ENCODE data around the gene SLC2A8.
A peak's percentile ranks its signal among the peaks of the same experiment; 100 is the strongest.

DNA sequence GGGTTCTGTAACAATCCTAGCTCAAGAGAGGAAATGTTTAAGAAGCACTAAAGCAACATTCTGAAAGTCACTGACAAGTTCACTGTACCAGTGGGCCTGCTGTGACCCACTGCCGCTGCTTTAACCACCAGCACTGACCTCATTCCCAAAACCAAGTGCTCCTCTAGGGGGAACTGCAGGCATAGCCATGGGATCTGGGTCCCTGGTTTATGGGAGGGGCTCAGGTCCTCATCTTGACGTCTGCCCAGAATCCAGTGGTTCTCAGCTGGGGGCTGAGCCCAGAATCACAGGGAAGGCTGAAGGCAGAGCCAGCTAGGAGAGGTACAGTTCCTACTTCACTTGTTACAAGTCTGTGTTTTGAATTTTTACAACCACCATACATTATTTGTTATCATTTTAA lies 36.1 kb upstream of the SLC2A8 start:
- TF ChIP-seq POLR2A (IDR thresholded peaks at IDR 0.05), result no peak
- TF ChIP-seq, protein P1, sequence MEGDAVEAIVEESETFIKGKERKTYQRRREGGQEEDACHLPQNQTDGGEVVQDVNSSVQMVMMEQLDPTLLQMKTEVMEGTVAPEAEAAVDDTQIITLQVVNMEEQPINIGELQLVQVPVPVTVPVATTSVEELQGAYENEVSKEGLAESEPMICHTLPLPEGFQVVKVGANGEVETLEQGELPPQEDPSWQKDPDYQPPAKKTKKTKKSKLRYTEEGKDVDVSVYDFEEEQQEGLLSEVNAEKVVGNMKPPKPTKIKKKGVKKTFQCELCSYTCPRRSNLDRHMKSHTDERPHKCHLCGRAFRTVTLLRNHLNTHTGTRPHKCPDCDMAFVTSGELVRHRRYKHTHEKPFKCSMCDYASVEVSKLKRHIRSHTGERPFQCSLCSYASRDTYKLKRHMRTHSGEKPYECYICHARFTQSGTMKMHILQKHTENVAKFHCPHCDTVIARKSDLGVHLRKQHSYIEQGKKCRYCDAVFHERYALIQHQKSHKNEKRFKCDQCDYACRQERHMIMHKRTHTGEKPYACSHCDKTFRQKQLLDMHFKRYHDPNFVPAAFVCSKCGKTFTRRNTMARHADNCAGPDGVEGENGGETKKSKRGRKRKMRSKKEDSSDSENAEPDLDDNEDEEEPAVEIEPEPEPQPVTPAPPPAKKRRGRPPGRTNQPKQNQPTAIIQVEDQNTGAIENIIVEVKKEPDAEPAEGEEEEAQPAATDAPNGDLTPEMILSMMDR (IDR thresholded peaks at IDR 0.05), result peak in 1 of 5 experiments; percentile 15
- TF ChIP-seq POLR2AphosphoS5 (IDR thresholded peaks at IDR 0.05), result no peak
- TF ChIP-seq EP300 (IDR thresholded peaks at IDR 0.05; ENCODE audit: low read depth), result no peak
